Endothelial cell of umbilical vein (primary cell): ENCODE measurements around the gene WDFY3.

ENCODE experiments used
- POLR2A ChIP-seq: IDR thresholded peaks from 2 replicates; pipeline ENCODE4 v1.6.1; 2012; ENCODE audit warnings: low read depth, mild to moderate bottlenecking, control low read depth, low read length
- POLR2AphosphoS5 ChIP-seq: IDR thresholded peaks from 2 replicates; pipeline ENCODE4 v1.6.1; 2012; ENCODE audit warnings: low read depth, mild to moderate bottlenecking, control low read depth, low read length, moderate library complexity; ENCODE audit not compliant: insufficient read depth

GRCh38 chr4:84874619-84875018 is 91.9 kb downstream of the WDFY3 start:
- TF ChIP-seq POLR2A (no peak), POLR2AphosphoS5 (no peak)
